Measurements from ENCODE around the gene VPS8. TPM values are rescaled to one million over a fixed set of nuclear protein-coding genes. Genes with fewer than 3 reads are reported as not detected.

The VPS8 gene
- total and polyA plus RNA-seq, 8 donors, result 41.5 to 114 (median 51.3) TPM

- peaks cover 0 to 8% of the 10 kb centered on the region in 2 donors for H3K4me1 ChIP-seq
- no peaks in the 10 kb centered on the region for H3K27me3 ChIP-seq
- H3K36me3 ChIP-seq, result peaks cover 0 to 25% of the 10 kb centered on the region in 2 donors
- H3K9me3 ChIP-seq, result no peaks in the 10 kb centered on the region
- TF ChIP-seq CTCF (IDR thresholded peaks at IDR 0.05), result no peak
- ATAC-seq (peak; percentile 66), DNase-seq (no peak)
- intact Hi-C loops (cut with DNase I), result no loop called here
- H3K27ac ChIP-seq, result no peak overlapping the region
- no peak overlapping the region for H3K4me3 ChIP-seq
Observed at GRCh38 chr3:184822654-184823053, 10.7 kb downstream of the VPS8 start.

GRCh38 chr3:184823990-184824389 lies 12.0 kb downstream of the VPS8 start:
- Histone ChIP-seq H3K9me3 (no peaks in the 10 kb centered on the region), H3K27ac (no peak overlapping the region), H3K36me3 (peaks cover 0 to 38% of the 10 kb centered on the region in 2 donors), H3K27me3 (no peaks in the 10 kb centered on the region), H3K4me1 (peaks cover 0 to 4% of the 10 kb centered on the region in 2 donors), H3K4me3 (no peak overlapping the region)
- DNase-seq, result no peak
- ATAC-seq, result peak; percentile 54
- no peak for TF ChIP-seq CTCF (IDR thresholded peaks at IDR 0.05)
- intact Hi-C loops (cut with DNase I), result no loop called here

GRCh38 chr3:184825121-184825820 lies 13.3 kb downstream of the VPS8 start:
- no peak for TF ChIP-seq CTCF (IDR thresholded peaks at IDR 0.05)
- H3K4me1 ChIP-seq, result peaks cover 0 to 4% of the 10 kb centered on the region in 2 donors
- no peaks in the 10 kb centered on the region for H3K9me3 ChIP-seq
- DNase-seq (no peak), ATAC-seq (no peak)
- no peak overlapping the region for H3K4me3 ChIP-seq
- H3K27ac ChIP-seq, result no peak overlapping the region
- H3K27me3 ChIP-seq, result no peaks in the 10 kb centered on the region
- H3K36me3 ChIP-seq, result peaks cover 0 to 42% of the 10 kb centered on the region in 2 donors
- intact Hi-C loops (cut with DNase I), result no loop called here

- intact Hi-C loops (cut with DNase I), result no loop called here
Observed at GRCh38 chr3:184827572-184827971, 15.6 kb downstream of the VPS8 start.

More at GRCh38 chr3:184827572-184827971, 15.6 kb downstream of the VPS8 start:
- DNase-seq (no peak), ATAC-seq (no peak)
- no peaks in the 10 kb centered on the region for H3K27me3 ChIP-seq
- no peak overlapping the region for H3K27ac ChIP-seq
- peaks cover 0 to 4% of the 10 kb centered on the region in 2 donors for H3K4me1 ChIP-seq
- peaks cover 0 to 63% of the 10 kb centered on the region in 2 donors for H3K36me3 ChIP-seq
- TF ChIP-seq CTCF (IDR thresholded peaks at IDR 0.05), result no peak
- no peaks in the 10 kb centered on the region for H3K9me3 ChIP-seq
- H3K4me3 ChIP-seq, result no peak overlapping the region

Measured in left lung (tissue), 10 donors.